ENCODE data around the gene RASAL1. TPM values are rescaled to one million over a fixed set of nuclear protein-coding genes. Genes with fewer than 3 reads are reported as not detected.

RASAL1 gene
- total RNA-seq, 1 experiment from 2014 or later, result 16.0 TPM

DNA sequence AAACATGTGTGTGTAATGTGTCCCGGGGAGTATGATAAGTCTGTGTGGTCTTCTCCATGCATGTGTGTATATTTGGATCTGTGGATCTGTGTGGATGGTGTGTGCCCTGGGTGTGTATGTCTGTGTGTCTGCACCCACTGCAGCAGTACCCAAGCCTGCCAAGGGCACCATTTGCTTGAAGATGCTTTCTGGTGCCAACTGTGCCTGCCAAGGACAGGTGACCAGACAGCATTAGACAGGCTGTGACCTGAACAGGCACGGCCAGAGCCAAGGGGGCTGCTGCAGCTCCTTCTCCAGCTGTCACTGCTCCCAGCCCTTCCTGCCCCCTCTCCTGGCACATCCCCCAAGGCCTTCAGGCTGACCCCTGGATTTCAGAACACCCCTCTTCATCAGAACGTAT is 44.1 kb downstream of the RASAL1 start:
- Histone ChIP-seq H3K4me2 (ENCODE audit: low read length) (no peak overlapping the region), H3K9ac (ENCODE audit: low read length) (no peak overlapping the region), H2AFZ (ENCODE audit: low read depth, low read length, poor library complexity, severe bottlenecking) (no peak overlapping the region), H3K27me3 (ENCODE audit: insufficient read depth, low read length) (no peaks in the 10 kb centered on the region; the same call in 1 of the 2 replicates), H3K9me2 (ENCODE audit: insufficient read depth) (no peaks in the 10 kb centered on the region), H3K36me3 (ENCODE audit: control insufficient read depth in 1 of 2, insufficient read depth in 2 of 2, low read length in 2 of 2) (no peaks in the 10 kb centered on the region), H3K79me2 (ENCODE audit: insufficient read depth, low read length) (no peaks in the 10 kb centered on the region), H3K4me1 (ENCODE audit: control insufficient read depth in 1 of 2, insufficient read depth in 2 of 2, low read length in 2 of 2) (peaks cover 2 to 6% of the 10 kb centered on the region in 2 experiments; a peak in 2 of 4 replicates), H3K4me3 (replicated peaks in 1 of 2; ENCODE audit: low read depth in 1 of 2, low read length in 2 of 2) (no peak overlapping the region), H3K27ac (ENCODE audit: low read depth, low read length) (no peak overlapping the region), H4K20me1 (ENCODE audit: insufficient read depth) (no peaks in the 10 kb centered on the region), H3K9me3 (ENCODE audit: control insufficient read depth in 1 of 2, insufficient read depth in 1 of 2, low read depth in 1 of 2, low read length in 2 of 2) (no peaks in the 10 kb centered on the region)
- intact Hi-C loops (cut with micrococcal nuclease), result no loop called here
- TF ChIP-seq FOSL1 (IDR thresholded peaks at IDR 0.05; ENCODE audit: low read depth) (no peak), ZFX (IDR thresholded peaks at IDR 0.05) (no peak), EZH2 (IDR thresholded peaks at IDR 0.05) (no peak), EGR1 (IDR thresholded peaks at IDR 0.05; ENCODE audit: low read depth) (no peak), YY1 (IDR thresholded peaks at IDR 0.05; ENCODE audit: extremely low read depth, insufficient replicate concordance, low read depth, low read length) (no peak), ELF1 (IDR thresholded peaks at IDR 0.05; ENCODE audit: borderline replicate concordance, low read depth) (no peak), SP1 (IDR thresholded peaks at IDR 0.05; ENCODE audit: low read depth) (no peak), EZH2phosphoT487 (IDR thresholded peaks at IDR 0.05; ENCODE audit: borderline replicate concordance) (no peak), POLR2A (IDR thresholded peaks at IDR 0.05; ENCODE audit: borderline replicate concordance, extremely low read depth, insufficient read depth, insufficient read length) (no peak)
- TF ChIP-seq, protein P1, sequence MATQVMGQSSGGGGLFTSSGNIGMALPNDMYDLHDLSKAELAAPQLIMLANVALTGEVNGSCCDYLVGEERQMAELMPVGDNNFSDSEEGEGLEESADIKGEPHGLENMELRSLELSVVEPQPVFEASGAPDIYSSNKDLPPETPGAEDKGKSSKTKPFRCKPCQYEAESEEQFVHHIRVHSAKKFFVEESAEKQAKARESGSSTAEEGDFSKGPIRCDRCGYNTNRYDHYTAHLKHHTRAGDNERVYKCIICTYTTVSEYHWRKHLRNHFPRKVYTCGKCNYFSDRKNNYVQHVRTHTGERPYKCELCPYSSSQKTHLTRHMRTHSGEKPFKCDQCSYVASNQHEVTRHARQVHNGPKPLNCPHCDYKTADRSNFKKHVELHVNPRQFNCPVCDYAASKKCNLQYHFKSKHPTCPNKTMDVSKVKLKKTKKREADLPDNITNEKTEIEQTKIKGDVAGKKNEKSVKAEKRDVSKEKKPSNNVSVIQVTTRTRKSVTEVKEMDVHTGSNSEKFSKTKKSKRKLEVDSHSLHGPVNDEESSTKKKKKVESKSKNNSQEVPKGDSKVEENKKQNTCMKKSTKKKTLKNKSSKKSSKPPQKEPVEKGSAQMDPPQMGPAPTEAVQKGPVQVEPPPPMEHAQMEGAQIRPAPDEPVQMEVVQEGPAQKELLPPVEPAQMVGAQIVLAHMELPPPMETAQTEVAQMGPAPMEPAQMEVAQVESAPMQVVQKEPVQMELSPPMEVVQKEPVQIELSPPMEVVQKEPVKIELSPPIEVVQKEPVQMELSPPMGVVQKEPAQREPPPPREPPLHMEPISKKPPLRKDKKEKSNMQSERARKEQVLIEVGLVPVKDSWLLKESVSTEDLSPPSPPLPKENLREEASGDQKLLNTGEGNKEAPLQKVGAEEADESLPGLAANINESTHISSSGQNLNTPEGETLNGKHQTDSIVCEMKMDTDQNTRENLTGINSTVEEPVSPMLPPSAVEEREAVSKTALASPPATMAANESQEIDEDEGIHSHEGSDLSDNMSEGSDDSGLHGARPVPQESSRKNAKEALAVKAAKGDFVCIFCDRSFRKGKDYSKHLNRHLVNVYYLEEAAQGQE (IDR thresholded peaks at IDR 0.05; ENCODE audit: low read depth), result no peak
- TF ChIP-seq, protein P2, sequence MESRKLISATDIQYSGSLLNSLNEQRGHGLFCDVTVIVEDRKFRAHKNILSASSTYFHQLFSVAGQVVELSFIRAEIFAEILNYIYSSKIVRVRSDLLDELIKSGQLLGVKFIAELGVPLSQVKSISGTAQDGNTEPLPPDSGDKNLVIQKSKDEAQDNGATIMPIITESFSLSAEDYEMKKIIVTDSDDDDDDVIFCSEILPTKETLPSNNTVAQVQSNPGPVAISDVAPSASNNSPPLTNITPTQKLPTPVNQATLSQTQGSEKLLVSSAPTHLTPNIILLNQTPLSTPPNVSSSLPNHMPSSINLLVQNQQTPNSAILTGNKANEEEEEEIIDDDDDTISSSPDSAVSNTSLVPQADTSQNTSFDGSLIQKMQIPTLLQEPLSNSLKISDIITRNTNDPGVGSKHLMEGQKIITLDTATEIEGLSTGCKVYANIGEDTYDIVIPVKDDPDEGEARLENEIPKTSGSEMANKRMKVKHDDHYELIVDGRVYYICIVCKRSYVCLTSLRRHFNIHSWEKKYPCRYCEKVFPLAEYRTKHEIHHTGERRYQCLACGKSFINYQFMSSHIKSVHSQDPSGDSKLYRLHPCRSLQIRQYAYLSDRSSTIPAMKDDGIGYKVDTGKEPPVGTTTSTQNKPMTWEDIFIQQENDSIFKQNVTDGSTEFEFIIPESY (IDR thresholded peaks at IDR 0.05; ENCODE audit: extremely low read depth, insufficient replicate concordance, low read length), result no peak
- ChIA-PET CTCF (no interaction called here), POLR2A (no interaction called here), RAD21 (ENCODE audit: low non-redundant PET in 1 of 2, low total read pairs in 2 of 2, uncharacterized antibody in 2 of 2, unreplicated experiment in 2 of 2) (no interaction called here)
- DNase-seq (ENCODE audit: low read depth, low spot score) (no peak), ATAC-seq (no peak)
- no TSS peak for BruUV-seq (replicated peaks)
